Measurements from ENCODE around the gene IGSF3.
"Not testable (repeated sequence)": the region's sequence is repeated elsewhere in the genome, so short reads cannot be mapped to it uniquely, and the experiment has no call there.

The IGSF3 gene

GRCh38 chr1:116608841-116609240, 58.7 kb downstream of the IGSF3 start:
- H3K4me3 ChIP-seq (ENCODE audit: low read depth, low read length); H3K27ac ChIP-seq; in situ Hi-C loops (cut with HindIII; ENCODE audit: low pct_ligation_motif_present, low sequenced_read_pairs); DNase-seq; H3K36me3 ChIP-seq (replicated peaks); H3K27me3 ChIP-seq (replicated peaks): not testable (repeated sequence)

- H3K27me3 ChIP-seq (replicated peaks); H3K27ac ChIP-seq; H3K4me3 ChIP-seq (ENCODE audit: low read depth, low read length); in situ Hi-C loops (cut with HindIII; ENCODE audit: low pct_ligation_motif_present, low sequenced_read_pairs); DNase-seq; H3K36me3 ChIP-seq (replicated peaks): not testable (repeated sequence)
Observed at GRCh38 chr1:116608151-116608550, 59.4 kb downstream of the IGSF3 start.

- in situ Hi-C loops (cut with HindIII; ENCODE audit: low pct_ligation_motif_present, low sequenced_read_pairs); H3K27me3 ChIP-seq (replicated peaks); H3K27ac ChIP-seq; H3K4me3 ChIP-seq (ENCODE audit: low read depth, low read length); H3K36me3 ChIP-seq (replicated peaks); DNase-seq: not testable (repeated sequence)
Observed at GRCh38 chr1:116607463-116607862, 60.1 kb downstream of the IGSF3 start.

GRCh38 chr1:116606067-116606466, 61.5 kb downstream of the IGSF3 start:
- in situ Hi-C loops (cut with HindIII; ENCODE audit: low pct_ligation_motif_present, low sequenced_read_pairs); H3K27me3 ChIP-seq (replicated peaks); H3K4me3 ChIP-seq (ENCODE audit: low read depth, low read length); H3K36me3 ChIP-seq (replicated peaks); DNase-seq; H3K27ac ChIP-seq: not testable (repeated sequence)

- H3K27me3 ChIP-seq (replicated peaks), result no peaks in the 10 kb centered on the region
- H3K27ac ChIP-seq, result no peak overlapping the region
- in situ Hi-C loops (cut with HindIII; ENCODE audit: low pct_ligation_motif_present, low sequenced_read_pairs), result no loop called here
- H3K4me3 ChIP-seq (ENCODE audit: low read depth, low read length), result no peak overlapping the region
- no peaks in the 10 kb centered on the region for H3K36me3 ChIP-seq (replicated peaks)
- DNase-seq, result no peak
- no peak for TF ChIP-seq CTCF (IDR thresholded peaks at IDR 0.05; ENCODE audit: low read depth, low read length, missing control alignments)
Observed at GRCh38 chr1:116605315-116605714, 62.2 kb downstream of the IGSF3 start.

GRCh38 chr1:116604408-116604807, 63.1 kb downstream of the IGSF3 start:
- H3K36me3 ChIP-seq (replicated peaks); H3K4me3 ChIP-seq (ENCODE audit: low read depth, low read length); H3K27ac ChIP-seq; in situ Hi-C loops (cut with HindIII; ENCODE audit: low pct_ligation_motif_present, low sequenced_read_pairs); H3K27me3 ChIP-seq (replicated peaks); DNase-seq: not testable (repeated sequence)

- H3K27ac ChIP-seq; H3K4me3 ChIP-seq (ENCODE audit: low read depth, low read length); in situ Hi-C loops (cut with HindIII; ENCODE audit: low pct_ligation_motif_present, low sequenced_read_pairs); DNase-seq; H3K27me3 ChIP-seq (replicated peaks); H3K36me3 ChIP-seq (replicated peaks): not testable (repeated sequence)
Observed at GRCh38 chr1:116603646-116604045, 63.9 kb downstream of the IGSF3 start.

- H3K27me3 ChIP-seq (replicated peaks); H3K4me3 ChIP-seq (ENCODE audit: low read depth, low read length); H3K27ac ChIP-seq; in situ Hi-C loops (cut with HindIII; ENCODE audit: low pct_ligation_motif_present, low sequenced_read_pairs); DNase-seq; H3K36me3 ChIP-seq (replicated peaks): not testable (repeated sequence)
Observed at GRCh38 chr1:116599369-116599768, 68.2 kb downstream of the IGSF3 start.

GRCh38 chr1:116598420-116599036, 69.0 kb downstream of the IGSF3 start:
- H3K36me3 ChIP-seq (replicated peaks); DNase-seq; in situ Hi-C loops (cut with HindIII; ENCODE audit: low pct_ligation_motif_present, low sequenced_read_pairs); H3K4me3 ChIP-seq (ENCODE audit: low read depth, low read length); H3K27me3 ChIP-seq (replicated peaks); H3K27ac ChIP-seq: not testable (repeated sequence)

- H3K36me3 ChIP-seq (replicated peaks); H3K27ac ChIP-seq; in situ Hi-C loops (cut with HindIII; ENCODE audit: low pct_ligation_motif_present, low sequenced_read_pairs); H3K27me3 ChIP-seq (replicated peaks); H3K4me3 ChIP-seq (ENCODE audit: low read depth, low read length); DNase-seq: not testable (repeated sequence)
Observed at GRCh38 chr1:116597388-116597787, 70.1 kb downstream of the IGSF3 start.

- in situ Hi-C loops (cut with HindIII; ENCODE audit: low pct_ligation_motif_present, low sequenced_read_pairs); DNase-seq; H3K27me3 ChIP-seq (replicated peaks); H3K36me3 ChIP-seq (replicated peaks); H3K27ac ChIP-seq; H3K4me3 ChIP-seq (ENCODE audit: low read depth, low read length): not testable (repeated sequence)
Observed at GRCh38 chr1:116596742-116597307, 70.7 kb downstream of the IGSF3 start.

All from brain microvascular endothelial cell (primary cell).